OCI-LY1 (cell line): ENCODE results near the gene LEMD3.
A peak's percentile ranks its signal among the peaks of the same experiment; 100 is the strongest.

Source experiments
- H2AFZ ChIP-seq: fragments of 200-600 bp; sonication (generic), shearing (Covaris generic); 2 replicates; pipeline ENCODE4 v1.6.0; 2014; ENCODE audit warnings: antibody characterized with exemption, mild to moderate bottlenecking, low read length
- H3F3A ChIP-seq: fragments of 200-600 bp; sonication (generic), shearing (Covaris generic); 2 replicates; pipeline ENCODE4 v1.6.0; 2014; ENCODE audit warnings: mild to moderate bottlenecking, antibody characterized with exemption, low read length, moderate library complexity; ENCODE audit not compliant: insufficient read depth
- H3K27ac ChIP-seq: fragments of 200-600 bp; sonication (generic); 2 replicates; pipeline ENCODE4 v1.5.1; 2014; ENCODE audit warnings: low read length, mixed run types, mild to moderate bottlenecking, low read depth; ENCODE audit not compliant: poor library complexity, severe bottlenecking
- H3K27me3 ChIP-seq: fragments of 200-600 bp; sonication (generic); 2 replicates; pipeline ENCODE4 v1.6.0; 2014; ENCODE audit warnings: antibody characterized with exemption, mild to moderate bottlenecking, low read length, moderate library complexity; ENCODE audit not compliant: insufficient read depth
- H3K36me3 ChIP-seq: fragments of 200-600 bp; sonication (generic); 2 replicates; pipeline ENCODE4 v1.6.1; 2014; ENCODE audit warnings: mild to moderate bottlenecking, antibody characterized with exemption, low read length, moderate library complexity, mixed read lengths; ENCODE audit not compliant: insufficient read depth
- H3K4me1 ChIP-seq: fragments of 200-600 bp; sonication (generic); 2 replicates; pipeline ENCODE4 v1.5.1; 2014; ENCODE audit warnings: mild to moderate bottlenecking, low read length, moderate library complexity; ENCODE audit not compliant: insufficient read depth, severe bottlenecking
- H3K4me2 ChIP-seq: fragments of 200-600 bp; sonication (generic), shearing (Covaris generic); 2 replicates; pipeline ENCODE4 v1.6.1; 2014; ENCODE audit warnings: low read length
- H3K4me3 ChIP-seq: fragments of 200-600 bp; sonication (generic); 2 replicates; pipeline ENCODE4 v1.5.1; 2014; ENCODE audit warnings: low read length, low read depth, mild to moderate bottlenecking, mixed read lengths; ENCODE audit not compliant: poor library complexity, severe bottlenecking
- H3K79me2 ChIP-seq: fragments of 200-600 bp; shearing (Covaris generic); 2 replicates; pipeline ENCODE4 v1.6.1; 2016; ENCODE audit warnings: mixed run types, low read length, mixed read lengths; ENCODE audit not compliant: insufficient read depth
- H3K9ac ChIP-seq: fragments of 200-600 bp; sonication (generic), shearing (Covaris generic); 2 replicates; pipeline ENCODE4 v1.6.1; 2014; ENCODE audit warnings: mild to moderate bottlenecking, low read length, mixed read lengths
- H3K9me2 ChIP-seq: fragments of 200-600 bp; sonication (generic), shearing (Covaris generic); 2 replicates; pipeline ENCODE4 v1.6.1; 2014; ENCODE audit warnings: low read depth, mild to moderate bottlenecking, low read length, mixed read lengths
- H3K9me3 ChIP-seq: fragments of 200-600 bp; shearing (Covaris generic); 2 replicates; pipeline ENCODE4 v1.6.1; 2014; ENCODE audit warnings: low read length, mixed read lengths
- H4K20me1 ChIP-seq: fragments of 200-600 bp; sonication (generic), shearing (Covaris generic); 2 replicates; pipeline ENCODE4 v1.6.0; 2016; ENCODE audit warnings: mild to moderate bottlenecking, low read length; ENCODE audit not compliant: insufficient read depth
- CTCF ChIP-seq: fragments of 200-600 bp; sonication (generic), shearing (Covaris generic); IDR thresholded peaks from 2 replicates; pipeline ENCODE4 v1.5.1; 2017; ENCODE audit warnings: mild to moderate bottlenecking, antibody characterized with exemption, low read length, moderate library complexity, mixed read lengths
- EZH2 ChIP-seq: fragments of 200-600 bp; sonication (generic), shearing (Covaris generic); IDR thresholded peaks from 2 replicates; pipeline ENCODE4 v1.8.0; 2017; ENCODE audit warnings: borderline replicate concordance, mixed run types, mild to moderate bottlenecking, antibody characterized with exemption, low read length, moderate library complexity, mixed read lengths

Gene LEMD3

GRCh38 chr12:65200007-65200665 is 30.8 kb downstream of the LEMD3 start:
- Histone ChIP-seq H3K9me3 (no peaks in the 10 kb centered on the region), H3K9ac (no peak overlapping the region), H3K4me2 (no peak overlapping the region), H3K27me3 (no peaks in the 10 kb centered on the region), H3K36me3 (peaks cover 27% of the 10 kb centered on the region), H3K79me2 (peaks cover 69% of the 10 kb centered on the region), H3K27ac (no peak overlapping the region), H3K4me3 (no peak overlapping the region), H3K4me1 (peaks cover 7% of the 10 kb centered on the region), H2AFZ (no peak overlapping the region), H3F3A (no peaks in the 10 kb centered on the region), H3K9me2 (no peaks in the 10 kb centered on the region), H4K20me1 (no peaks in the 10 kb centered on the region)
- TF ChIP-seq EZH2, result no peak
- no peak for TF ChIP-seq CTCF

DNA sequence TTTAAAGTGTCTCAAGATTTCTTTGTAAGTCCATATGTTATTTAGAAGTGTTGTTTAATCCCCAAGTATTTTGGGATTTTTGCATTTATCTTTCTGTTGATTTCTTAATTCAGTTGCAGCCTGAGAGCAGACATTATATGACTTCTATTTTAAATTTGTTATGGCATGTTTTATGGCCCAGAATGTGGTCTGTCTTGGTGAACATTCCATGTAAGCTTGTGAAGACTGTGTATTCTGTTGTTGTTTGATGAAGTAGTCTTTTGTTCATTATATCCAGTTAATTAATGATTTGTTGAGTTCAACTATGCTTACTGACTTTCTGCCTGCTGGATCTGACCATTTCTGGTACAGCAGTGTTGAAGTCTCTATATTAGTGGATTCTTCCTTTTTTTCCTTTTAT is 34.0 kb downstream of the LEMD3 start:
- Histone ChIP-seq H3K9ac (no peak overlapping the region), H3K36me3 (peaks cover 6% of the 10 kb centered on the region; the same call in 1 of the 2 replicates), H3K9me2 (no peaks in the 10 kb centered on the region), H3K27ac (no peak overlapping the region), H3K9me3 (no peaks in the 10 kb centered on the region), H3K4me1 (peaks cover 31% of the 10 kb centered on the region), H4K20me1 (no peaks in the 10 kb centered on the region), H3K4me3 (no peak overlapping the region), H3K4me2 (no peak overlapping the region), H3K27me3 (no peaks in the 10 kb centered on the region), H3K79me2 (peaks cover 61% of the 10 kb centered on the region), H2AFZ (no peak overlapping the region), H3F3A (no peaks in the 10 kb centered on the region)
- TF ChIP-seq CTCF, result no peak
- no peak for TF ChIP-seq EZH2

DNA sequence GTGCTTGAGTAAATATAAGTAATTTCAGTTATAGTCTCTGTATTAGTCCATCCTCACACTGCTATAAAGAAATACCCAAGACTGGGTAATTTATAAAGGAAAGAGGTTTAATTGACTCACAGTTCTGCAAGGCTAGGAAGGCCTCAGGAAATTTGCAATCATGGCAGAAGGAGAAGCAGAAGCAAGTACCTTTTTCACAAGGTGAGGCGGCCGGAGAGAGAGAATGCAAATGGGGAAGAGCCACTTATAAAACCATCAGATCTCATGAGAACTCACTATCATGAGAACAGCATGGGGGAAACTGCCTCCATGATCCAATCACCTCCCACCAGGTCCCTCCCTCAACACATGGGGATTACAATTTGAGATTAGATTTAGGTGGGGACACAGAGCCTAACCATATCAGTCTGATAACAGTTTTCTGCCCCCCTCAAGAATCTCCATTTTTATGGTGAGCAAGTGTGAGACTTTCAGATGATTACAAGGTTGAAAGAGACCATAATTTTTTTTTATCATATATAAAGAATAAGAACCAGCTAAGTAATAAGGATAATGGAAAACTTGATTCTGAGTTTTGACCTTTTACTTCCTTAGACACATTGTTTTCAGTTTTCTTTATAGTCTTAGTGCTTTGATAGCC is 35.6 kb downstream of the LEMD3 start:
- Histone ChIP-seq H3K27ac (peak overlapping the region; percentile 80), H3K4me2 (peak overlapping the region; percentile 38), H3K4me1 (peaks cover 47% of the 10 kb centered on the region), H3K79me2 (peaks cover 62% of the 10 kb centered on the region), H3K9me3 (no peaks in the 10 kb centered on the region), H3K36me3 (no peaks in the 10 kb centered on the region), H4K20me1 (no peaks in the 10 kb centered on the region), H3K9ac (0 out of 2 replicates have a peak overlapping the region, but pooled peaks have one; percentile 3), H2AFZ (no peak overlapping the region), H3F3A (no peaks in the 10 kb centered on the region), H3K27me3 (no peaks in the 10 kb centered on the region), H3K9me2 (no peaks in the 10 kb centered on the region), H3K4me3 (no peak overlapping the region)
- TF ChIP-seq CTCF, result no peak
- TF ChIP-seq EZH2, result no peak
